Esophagus squamous epithelium (tissue), 4 donors: ENCODE measurements around the gene OPHN1.

ENCODE experiments used
- CTCF ChIP-seq, 6 experiments: fragments of 450-650 bp in 4 of 6; fragments of 200-600 bp in 2 of 6; sonication (generic) in 2 of 6; IDR thresholded peaks; one replicate each; pipeline ENCODE4 v1.5.1; 2016 to 2019; ENCODE audit warnings: antibody characterized with exemption in 6 of 6, mild to moderate bottlenecking in 4 of 6, moderate library complexity in 4 of 6
- POLR2A ChIP-seq, 4 donors: fragments of 450-650 bp; IDR thresholded peaks; one replicate each; pipeline ENCODE4 v1.6.1; 2017; ENCODE audit warnings: antibody characterized with exemption in 4 of 4, mild to moderate bottlenecking in 4 of 4, moderate library complexity in 3 of 4

GRCh38 chrX:68413254-68413653 lies 20.0 kb downstream of the OPHN1 start:
- TF ChIP-seq CTCF (IDR thresholded peaks at IDR 0.05) (no peak), POLR2A (IDR thresholded peaks at IDR 0.05) (no peak)
